A549 (cell line): ENCODE measurements around the gene CBY1. TPM values are rescaled to one million over a fixed set of nuclear protein-coding genes. Genes with fewer than 3 reads are reported as not detected.

Source experiments
- ATAC-seq, 2 experiments: fragments of 200-7000 bp in 1 of 2; fragments of >200 bp in 1 of 2; cut with Nextera tagmentation in 1 of 2; cut with Tn5 transposase in 1 of 2; 3 replicates each; pipeline versions ENCODE4 v1.8.0 to v1.9.1; 2018 to 2020; ENCODE audit warnings: mild to moderate bottlenecking in 1 of 2, moderate library complexity in 1 of 2
- CTCF ChIA-PET: fragments of 300-600 bp; sonication (Branson Sonifier 250); formaldehyde crosslinking; extraction: SDS; loops from one replicate; lab custom pipeline; 2021; ENCODE audit warnings: antibody characterized with exemption, inconsistent platforms; lab: Yijun Ruan, JAX
- POLR2A ChIA-PET: fragments of 350-600 bp; formaldehyde crosslinking; extraction: SDS; loops from one replicate; lab custom pipeline; 2021; ENCODE audit warnings: antibody characterized with exemption, inconsistent platforms; lab: Yijun Ruan, JAX
- DNase-seq, 2 experiments: peaks; one replicate each; pipeline versions ENCODE4 v3.0.0 to v3.0.0-alpha.2; 2011 to 2016; ENCODE audit warnings: low read depth in 1 of 2, low spot score in 1 of 2
- FAIRE-seq: peaks from 2 replicates; lab custom pipeline; 2011; peaks lifted over from hg19 to GRCh38; lab: Jason Lieb, UNC
- H3K27ac ChIP-seq, 2 experiments: fragments of >200 bp; sonication (Bioruptor Twin); formaldehyde crosslinking; 3 replicates each; pipeline ENCODE4 v1.5.1; 2016 to 2017
- H3K4me1 ChIP-seq: fragments of >200 bp; sonication (Bioruptor Twin); formaldehyde crosslinking; 3 replicates; pipeline ENCODE4 v1.6.1; 2016
- H3K4me2 ChIP-seq: fragments of >200 bp; sonication (Bioruptor Twin); formaldehyde crosslinking; 3 replicates; pipeline ENCODE4 v1.6.1; 2016
- H3K4me3 ChIP-seq: fragments of >200 bp; sonication (Bioruptor Twin); formaldehyde crosslinking; 3 replicates; pipeline ENCODE4 v1.5.1; 2016
- H3K9me3 ChIP-seq: fragments of >200 bp; sonication (Bioruptor Twin); formaldehyde crosslinking; 3 replicates; pipeline ENCODE4 v1.6.1; 2016
- CBX8 ChIP-seq: fragments of 200-600 bp; sonication (generic); IDR thresholded peaks from 2 replicates; pipeline ENCODE4 v1.6.1; 2016
- CHD2 ChIP-seq: fragments of 150-350 bp; IDR thresholded peaks from 2 replicates; pipeline ENCODE4 v1.6.1; 2014; ENCODE audit warnings: low read length; ENCODE audit not compliant: partially characterized antibody
- CHD4 ChIP-seq: fragments of 200-600 bp; sonication (generic); IDR thresholded peaks from 2 replicates; pipeline ENCODE4 v1.6.1; 2016; ENCODE audit warnings: antibody characterized with exemption, mild to moderate bottlenecking, borderline replicate concordance
- EHF ChIP-seq: fragments of 250-450 bp; sonication (Bioruptor Pico); IDR thresholded peaks from 2 replicates; pipeline ENCODE4 v1.5.0; 2020; ENCODE audit warnings: mild to moderate bottlenecking
- FOSB ChIP-seq: fragments of 250-450 bp; sonication (Bioruptor Pico); IDR thresholded peaks from 2 replicates; pipeline ENCODE4 v1.5.0; 2020; ENCODE audit warnings: mild to moderate bottlenecking, moderate library complexity
- FOSL2 ChIP-seq, 2 experiments: fragments of 450-650 bp in 1 of 2; fragments of >200 bp in 1 of 2; sonication (Bioruptor Twin) in 1 of 2; formaldehyde crosslinking; IDR thresholded peaks; 2 replicates each; pipeline versions ENCODE4 v1.5.0 to v1.6.1; 2016 to 2020; ENCODE audit warnings: mild to moderate bottlenecking in 1 of 2, moderate library complexity in 1 of 2
- FOXS1 ChIP-seq: fragments of 250-450 bp; sonication (Bioruptor Pico); IDR thresholded peaks from 2 replicates; pipeline ENCODE4 v1.5.0; 2020; ENCODE audit warnings: mild to moderate bottlenecking, moderate library complexity
- HDAC2 ChIP-seq: fragments of 200-600 bp; sonication (generic); IDR thresholded peaks from 2 replicates; pipeline ENCODE4 v1.6.1; 2016
- HOXB13 ChIP-seq: fragments of 250-450 bp; sonication (Bioruptor Pico); IDR thresholded peaks from 2 replicates; pipeline ENCODE4 v1.5.0; 2020; ENCODE audit warnings: low read depth, mild to moderate bottlenecking, moderate library complexity
- JUN ChIP-seq, 2 experiments: fragments of >200 bp; sonication (Bioruptor Twin); formaldehyde crosslinking; IDR thresholded peaks; 2 replicates in 1 of 2; 3 replicates in 1 of 2; pipeline ENCODE4 v1.6.1; 2016 to 2017
- KDM1A ChIP-seq: fragments of 200-600 bp; sonication (generic); IDR thresholded peaks from 2 replicates; pipeline ENCODE4 v1.6.1; 2016; ENCODE audit warnings: low read depth, mild to moderate bottlenecking
- KDM5A ChIP-seq: fragments of 200-600 bp; sonication (generic); IDR thresholded peaks from 2 replicates; pipeline ENCODE4 v1.6.1; 2016; ENCODE audit warnings: antibody characterized with exemption, mild to moderate bottlenecking
- MAFK ChIP-seq: fragments of 450-650 bp; IDR thresholded peaks from 2 replicates; pipeline ENCODE4 v1.6.1; 2014; ENCODE audit not compliant: partially characterized antibody
- MYC ChIP-seq: IDR thresholded peaks from 2 replicates; pipeline ENCODE4 v1.6.1; 2012; ENCODE audit warnings: mild to moderate bottlenecking, inconsistent platforms, low read length, improper control_type of control experiment, borderline replicate concordance
- PHF8 ChIP-seq: fragments of 200-600 bp; sonication (generic); IDR thresholded peaks from 2 replicates; pipeline ENCODE4 v1.6.1; 2016; ENCODE audit warnings: low read depth, mild to moderate bottlenecking, antibody characterized with exemption, moderate library complexity, borderline replicate concordance
- POLR2A ChIP-seq: IDR thresholded peaks from 2 replicates; pipeline ENCODE4 v1.6.1; 2012; ENCODE audit warnings: mild to moderate bottlenecking, low read length
- RAD21 ChIP-seq, 2 experiments: fragments of >200 bp in 1 of 2; sonication (Bioruptor Twin) in 1 of 2; formaldehyde crosslinking in 1 of 2; IDR thresholded peaks in 1 of 2; conservative IDR thresholded peaks in 1 of 2; 2 replicates in 1 of 2; 3 replicates in 1 of 2; pipeline ENCODE4 v1.6.1; 2012 to 2018; ENCODE audit warnings: inconsistent platforms in 1 of 2
- RNF2 ChIP-seq: fragments of 200-600 bp; sonication (generic); IDR thresholded peaks from 2 replicates; pipeline ENCODE4 v1.6.1; 2016; ENCODE audit warnings: low read depth, mild to moderate bottlenecking, antibody characterized with exemption, moderate library complexity, borderline replicate concordance
- SMC3 ChIP-seq: fragments of >200 bp; sonication (Bioruptor Twin); formaldehyde crosslinking; IDR thresholded peaks from 3 replicates; pipeline ENCODE4 v1.6.1; 2018; ENCODE audit warnings: inconsistent platforms
- SREBF2 ChIP-seq: fragments of 450-650 bp; IDR thresholded peaks from 2 replicates; pipeline ENCODE4 v1.6.1; 2014; ENCODE audit warnings: mild to moderate bottlenecking, moderate library complexity
- ZFP36 ChIP-seq: fragments of 450-650 bp; IDR thresholded peaks from 2 replicates; pipeline ENCODE4 v1.6.1; 2014; ENCODE audit warnings: borderline replicate concordance; ENCODE audit not compliant: partially characterized antibody
- ZSCAN20 ChIP-seq: fragments of 250-450 bp; sonication (Bioruptor Pico); IDR thresholded peaks from 2 replicates; pipeline ENCODE4 v1.8.0; 2022; ENCODE audit warnings: mild to moderate bottlenecking, moderate library complexity
- WGBS: methylation state at CpG from one replicate; pipeline ENCODE4 v1.1.6; 2017; ENCODE audit errors: missing lambda C conversion rate; 5-methylcytosine and 5-hydroxymethylcytosine counted together
- polyA plus RNA-seq, 4 experiments: library from polyadenylated mRNA; depleted of rRNA in 3 of 4; stranded (reverse); fragments of >200 nt; fragmentation: RNase III in 1 of 4; extraction: RNeasy Plus Mini Kit Qiagen cat#74134 plus additional on column Dnase treatment in 1 of 4; gene quantifications; 2 replicates in 3 of 4; 3 replicates in 1 of 4; pipeline ENCODE4 v1.2.3, GENCODE V29; 2011 to 2017
- TF ChIP-seq, protein P1 (sequence below): fragments of >200 bp; sonication (Bioruptor Twin); formaldehyde crosslinking; IDR thresholded peaks from 2 replicates; pipeline ENCODE4 v1.6.1; 2016
- TF ChIP-seq, protein P2 (sequence below): IDR thresholded peaks from 2 replicates; pipeline ENCODE4 v1.6.1; 2012; ENCODE audit warnings: low read depth, borderline replicate concordance
- TF ChIP-seq, protein P3 (sequence below): IDR thresholded peaks from 2 replicates; pipeline ENCODE4 v1.6.1; 2012
- TF ChIP-seq, protein P4 (sequence below): fragments of 150-350 bp; IDR thresholded peaks from 2 replicates; pipeline ENCODE4 v1.6.1; 2014; ENCODE audit warnings: low read depth, mild to moderate bottlenecking, low read length
- TF ChIP-seq, protein P5 (sequence below): fragments of 250-450 bp; sonication (Bioruptor Pico); IDR thresholded peaks from 2 replicates; pipeline ENCODE4 v1.5.0; 2021; ENCODE audit warnings: mild to moderate bottlenecking, moderate library complexity, borderline replicate concordance
- TF ChIP-seq, protein P6 (sequence below): fragments of >200 bp; sonication (Bioruptor Twin); formaldehyde crosslinking; IDR thresholded peaks from 3 replicates; pipeline ENCODE4 v1.5.1; 2016
- TF ChIP-seq, protein P7 (sequence below): IDR thresholded peaks from 2 replicates; pipeline ENCODE4 v1.6.1; 2012

Gene CBY1
- polyA plus RNA-seq, 2 of the 4 experiments (the other 2 are of a cell fraction): 19.4 to 20.8 TPM

DNA sequence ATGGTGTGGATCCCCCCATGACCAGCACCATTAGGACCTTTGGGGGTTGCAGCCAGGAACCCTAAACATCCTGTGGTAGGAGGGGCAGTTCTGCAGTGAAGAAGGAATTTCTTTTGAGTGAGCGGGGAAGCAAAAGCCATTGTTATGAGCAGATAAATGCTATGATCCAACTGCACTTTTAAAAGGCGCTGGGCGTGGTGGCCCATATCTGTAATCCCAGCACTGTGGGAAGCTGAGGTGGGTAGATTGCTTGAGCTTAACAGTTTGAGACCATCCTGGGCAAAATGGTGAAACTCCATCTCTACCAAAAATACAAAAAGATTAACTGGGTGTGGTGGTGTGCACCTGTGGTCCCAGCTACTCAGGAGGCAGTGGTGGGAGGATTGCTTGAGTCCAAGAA lies 19.4 kb downstream of the CBY1 start:
- ChIA-PET POLR2A (no interaction called here), CTCF (interaction anchor here (1.4 kb wide), 1 partner anchor 8 kb away, joined by 3 read pairs; no protein-coding TSS in a partner anchor)
- no peak for ATAC-seq
- WGBS: 89% methylated on average over 3 of the region's 3 CpGs
- H3K4me2 ChIP-seq: no peak overlapping the region
- no peak for DNase-seq
- H3K27ac ChIP-seq: no peak overlapping the region
- no peaks in the 10 kb centered on the region for H3K4me1 ChIP-seq
- no peak for FAIRE-seq
- H3K9me3 ChIP-seq: no peaks in the 10 kb centered on the region
- no peak overlapping the region for H3K4me3 ChIP-seq
- TF ChIP-seq CBX8: no peak
- no peak for TF ChIP-seq RNF2
- TF ChIP-seq CHD2: no peak
- TF ChIP-seq, protein P1, sequence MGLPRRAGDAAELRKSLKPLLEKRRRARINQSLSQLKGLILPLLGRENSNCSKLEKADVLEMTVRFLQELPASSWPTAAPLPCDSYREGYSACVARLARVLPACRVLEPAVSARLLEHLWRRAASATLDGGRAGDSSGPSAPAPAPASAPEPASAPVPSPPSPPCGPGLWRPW: no peak
- no peak for TF ChIP-seq HOXB13
- TF ChIP-seq, protein P2, sequence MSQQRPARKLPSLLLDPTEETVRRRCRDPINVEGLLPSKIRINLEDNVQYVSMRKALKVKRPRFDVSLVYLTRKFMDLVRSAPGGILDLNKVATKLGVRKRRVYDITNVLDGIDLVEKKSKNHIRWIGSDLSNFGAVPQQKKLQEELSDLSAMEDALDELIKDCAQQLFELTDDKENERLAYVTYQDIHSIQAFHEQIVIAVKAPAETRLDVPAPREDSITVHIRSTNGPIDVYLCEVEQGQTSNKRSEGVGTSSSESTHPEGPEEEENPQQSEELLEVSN: no peak
- TF ChIP-seq, protein P3, sequence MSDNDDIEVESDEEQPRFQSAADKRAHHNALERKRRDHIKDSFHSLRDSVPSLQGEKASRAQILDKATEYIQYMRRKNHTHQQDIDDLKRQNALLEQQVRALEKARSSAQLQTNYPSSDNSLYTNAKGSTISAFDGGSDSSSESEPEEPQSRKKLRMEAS: no peak
- TF ChIP-seq FOSB (CRISPR knock-in tag): no peak
- no peak for TF ChIP-seq KDM1A
- TF ChIP-seq EHF (CRISPR knock-in tag): no peak
- TF ChIP-seq ZSCAN20: no peak
- TF ChIP-seq SREBF2: no peak
- TF ChIP-seq CHD4: no peak
- TF ChIP-seq, protein P4, sequence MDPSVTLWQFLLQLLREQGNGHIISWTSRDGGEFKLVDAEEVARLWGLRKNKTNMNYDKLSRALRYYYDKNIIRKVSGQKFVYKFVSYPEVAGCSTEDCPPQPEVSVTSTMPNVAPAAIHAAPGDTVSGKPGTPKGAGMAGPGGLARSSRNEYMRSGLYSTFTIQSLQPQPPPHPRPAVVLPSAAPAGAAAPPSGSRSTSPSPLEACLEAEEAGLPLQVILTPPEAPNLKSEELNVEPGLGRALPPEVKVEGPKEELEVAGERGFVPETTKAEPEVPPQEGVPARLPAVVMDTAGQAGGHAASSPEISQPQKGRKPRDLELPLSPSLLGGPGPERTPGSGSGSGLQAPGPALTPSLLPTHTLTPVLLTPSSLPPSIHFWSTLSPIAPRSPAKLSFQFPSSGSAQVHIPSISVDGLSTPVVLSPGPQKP: no peak
- TF ChIP-seq ZFP36: no peak

DNA sequence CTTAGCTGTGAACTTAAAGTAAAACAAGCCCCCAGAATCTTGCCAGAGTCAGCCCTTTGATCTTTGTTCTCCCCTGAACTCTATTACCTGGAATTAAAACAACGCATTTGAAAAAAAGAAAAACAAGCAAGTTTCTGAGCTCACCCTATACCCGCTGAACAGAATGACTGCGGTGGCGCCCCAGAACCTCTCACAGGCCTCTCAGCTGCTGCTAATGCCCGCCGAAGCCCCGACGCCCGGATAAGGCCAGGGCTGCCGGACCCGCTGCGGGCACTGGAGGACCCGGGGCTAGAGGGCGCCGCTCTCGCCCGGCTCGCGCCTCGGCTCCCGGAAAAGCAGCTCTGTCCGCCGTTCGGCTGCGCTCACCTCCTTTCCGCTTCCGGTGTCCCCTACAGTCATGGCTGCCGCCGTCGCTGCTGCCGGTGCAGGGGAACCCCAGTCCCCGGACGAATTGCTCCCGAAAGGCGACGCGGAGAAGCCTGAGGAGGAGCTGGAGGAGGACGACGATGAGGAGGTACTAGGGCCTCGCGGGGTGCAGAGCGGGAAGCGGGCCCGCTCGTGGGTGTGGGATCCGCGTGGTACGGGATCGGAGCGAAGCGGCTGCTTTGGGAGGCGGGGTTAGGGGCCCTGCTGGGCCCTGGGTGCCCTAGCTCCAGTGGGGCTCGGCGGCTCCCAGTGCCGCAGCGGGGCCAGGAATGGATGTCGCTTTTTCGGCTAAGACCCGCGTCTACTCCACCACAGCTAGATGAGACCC lies 25.3 kb downstream of the CBY1 start, which contains the start of gene TOMM22:
Gene TOMM22, plus strand, starts transcription at position 376 of the 754 bp plus-strand sequence. Its CDS starts 22 bp downstream, at position 398.
- FAIRE-seq (no peak), DNase-seq (peak; percentile 85 to 87)
- TF ChIP-seq POLR2A: peak; percentile 60
- peak; percentile 87; the same call in 1 of the 2 replicates for TF ChIP-seq PHF8
- no peak for TF ChIP-seq MAFK
- TF ChIP-seq RAD21 (conservative IDR thresholded peaks at IDR 0.05 in 1 of 2, IDR thresholded peaks at IDR 0.05 in 1 of 2): peak in 1 of 2 experiments; percentile 36; a peak in 1 of 5 replicates
- TF ChIP-seq, protein P5, sequence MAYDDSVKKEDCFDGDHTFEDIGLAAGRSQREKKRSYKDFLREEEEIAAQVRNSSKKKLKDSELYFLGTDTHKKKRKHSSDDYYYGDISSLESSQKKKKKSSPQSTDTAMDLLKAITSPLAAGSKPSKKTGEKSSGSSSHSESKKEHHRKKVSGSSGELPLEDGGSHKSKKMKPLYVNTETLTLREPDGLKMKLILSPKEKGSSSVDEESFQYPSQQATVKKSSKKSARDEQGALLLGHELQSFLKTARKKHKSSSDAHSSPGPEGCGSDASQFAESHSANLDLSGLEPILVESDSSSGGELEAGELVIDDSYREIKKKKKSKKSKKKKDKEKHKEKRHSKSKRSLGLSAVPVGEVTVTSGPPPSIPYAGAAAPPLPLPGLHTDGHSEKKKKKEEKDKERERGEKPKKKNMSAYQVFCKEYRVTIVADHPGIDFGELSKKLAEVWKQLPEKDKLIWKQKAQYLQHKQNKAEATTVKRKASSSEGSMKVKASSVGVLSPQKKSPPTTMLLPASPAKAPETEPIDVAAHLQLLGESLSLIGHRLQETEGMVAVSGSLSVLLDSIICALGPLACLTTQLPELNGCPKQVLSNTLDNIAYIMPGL (CRISPR knock-in tag): peak; percentile 58; the same call in 1 of the 2 replicates
- peak; percentile 97 for TF ChIP-seq HDAC2
- TF ChIP-seq, protein P6, sequence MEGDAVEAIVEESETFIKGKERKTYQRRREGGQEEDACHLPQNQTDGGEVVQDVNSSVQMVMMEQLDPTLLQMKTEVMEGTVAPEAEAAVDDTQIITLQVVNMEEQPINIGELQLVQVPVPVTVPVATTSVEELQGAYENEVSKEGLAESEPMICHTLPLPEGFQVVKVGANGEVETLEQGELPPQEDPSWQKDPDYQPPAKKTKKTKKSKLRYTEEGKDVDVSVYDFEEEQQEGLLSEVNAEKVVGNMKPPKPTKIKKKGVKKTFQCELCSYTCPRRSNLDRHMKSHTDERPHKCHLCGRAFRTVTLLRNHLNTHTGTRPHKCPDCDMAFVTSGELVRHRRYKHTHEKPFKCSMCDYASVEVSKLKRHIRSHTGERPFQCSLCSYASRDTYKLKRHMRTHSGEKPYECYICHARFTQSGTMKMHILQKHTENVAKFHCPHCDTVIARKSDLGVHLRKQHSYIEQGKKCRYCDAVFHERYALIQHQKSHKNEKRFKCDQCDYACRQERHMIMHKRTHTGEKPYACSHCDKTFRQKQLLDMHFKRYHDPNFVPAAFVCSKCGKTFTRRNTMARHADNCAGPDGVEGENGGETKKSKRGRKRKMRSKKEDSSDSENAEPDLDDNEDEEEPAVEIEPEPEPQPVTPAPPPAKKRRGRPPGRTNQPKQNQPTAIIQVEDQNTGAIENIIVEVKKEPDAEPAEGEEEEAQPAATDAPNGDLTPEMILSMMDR: peak; percentile 63
- TF ChIP-seq, protein P3: peak; percentile 82
- peak; percentile 51 for TF ChIP-seq SMC3
- no peak for TF ChIP-seq HOXB13
- 0 out of 2 replicates have a peak, but pooled peaks have one; percentile 36 for TF ChIP-seq FOXS1 (CRISPR knock-in tag)
- peak; percentile 99 for TF ChIP-seq KDM5A
- TF ChIP-seq, protein P7, sequence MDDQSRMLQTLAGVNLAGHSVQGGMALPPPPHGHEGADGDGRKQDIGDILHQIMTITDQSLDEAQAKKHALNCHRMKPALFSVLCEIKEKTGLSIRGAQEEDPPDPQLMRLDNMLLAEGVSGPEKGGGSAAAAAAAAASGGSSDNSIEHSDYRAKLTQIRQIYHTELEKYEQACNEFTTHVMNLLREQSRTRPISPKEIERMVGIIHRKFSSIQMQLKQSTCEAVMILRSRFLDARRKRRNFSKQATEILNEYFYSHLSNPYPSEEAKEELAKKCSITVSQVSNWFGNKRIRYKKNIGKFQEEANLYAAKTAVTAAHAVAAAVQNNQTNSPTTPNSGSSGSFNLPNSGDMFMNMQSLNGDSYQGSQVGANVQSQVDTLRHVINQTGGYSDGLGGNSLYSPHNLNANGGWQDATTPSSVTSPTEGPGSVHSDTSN: 0 out of 2 replicates have a peak, but pooled peaks have one; percentile 31
- peak; percentile 75 to 94; a peak in 4 of 5 replicates for TF ChIP-seq JUN (IDR thresholded peaks at IDR 0.05)
- 0 out of 2 replicates have a peak, but pooled peaks have one; percentile 53 for TF ChIP-seq MYC
- TF ChIP-seq FOSL2 (IDR thresholded peaks at IDR 0.05): no peak
- peak; percentile 3; the same call in 1 of the 2 replicates for TF ChIP-seq FOSL2 (CRISPR knock-in tag; IDR thresholded peaks at IDR 0.05)
- no peak for TF ChIP-seq CBX8

More for the DNA sequence above, 25.3 kb downstream of the CBY1 start, which contains the start of gene TOMM22:
- peak within 1 kb of the TSS; percentile 87 for H3K4me3 ChIP-seq
- no peaks in the 10 kb centered on the region for H3K4me1 ChIP-seq
- H3K9me3 ChIP-seq: peaks cover 8% of the 10 kb centered on the region
- 1% methylated on average over 4 of the region's 60 CpGs for WGBS
- ChIA-PET CTCF (interaction anchor here (0.6 to 3.5 kb wide), 15 partner anchors 9 to 629 kb away, joined by 3 to 47 read pairs (median 5); no protein-coding TSS in a partner anchor), POLR2A (interaction anchor here (0.6 to 1.8 kb wide), 9 partner anchors 11 to 784 kb away, joined by 3 to 15 read pairs (median 6); partner anchors contain the start of genes GTPBP1 and JOSD1)
- peak within 1 kb of the TSS; percentile 87 for H3K4me2 ChIP-seq
- peak; percentile 99 for ATAC-seq
- peak within 1 kb of the TSS; percentile 88 to 92 for H3K27ac ChIP-seq
